ENCODE measurements around the gene SMIM41.

- no peak for TF ChIP-seq EP300 (IDR thresholded peaks at IDR 0.05)
- TF ChIP-seq CTCF (IDR thresholded peaks at IDR 0.05): no peak
- TF ChIP-seq POLR2AphosphoS5 (IDR thresholded peaks at IDR 0.05): peak in 1 of 4 donors; percentile 10
Observed at GRCh38 chr12:52061470-52062166, 17.9 kb upstream of the SMIM41 start.

Measured in sigmoid colon (tissue), 4 donors.